Hematopoietic multipotent progenitor cell treated with erythropoietin and hydrocortisone succinate and interleukin-3 and kit ligand, for 8 days (in vitro differentiated cells): Measurements from ENCODE around the gene PDPR.
"Not testable (repeated sequence)": the region's sequence is repeated elsewhere in the genome, so short reads cannot be mapped to it uniquely, and the experiment has no call there.

ENCODE experiments used
- DNase-seq: peaks from one replicate; pipeline ENCODE4 v3.0.0-alpha.2; 2015

Gene PDPR

GRCh38 chr16:70166688-70167087 lies 52.6 kb downstream of the PDPR start:
- DNase-seq = not testable (repeated sequence)

GRCh38 chr16:70173212-70173837 lies 59.2 kb downstream of the PDPR start, which contains the start of gene CLEC18C:
CLEC18C (plus strand) TSS chr16:70173787; CDS start chr16:70174279, 492 bp downstream.
- DNase-seq = not testable (repeated sequence)

- not testable (repeated sequence) for DNase-seq
These were observed 59.8 kb downstream of the PDPR start for GRCh38 chr16:70173916-70174315.

GRCh38 chr16:70174387-70174932 lies 60.3 kb downstream of the PDPR start:
- DNase-seq = not testable (repeated sequence)

- not testable (repeated sequence) for DNase-seq
These were observed 73.9 kb downstream of the PDPR start for GRCh38 chr16:70187858-70188607.

GRCh38 chr16:70188608-70188915 lies 74.4 kb downstream of the PDPR start:
- DNase-seq = not testable (repeated sequence)

- DNase-seq = not testable (repeated sequence)
These were observed 76.4 kb downstream of the PDPR start for GRCh38 chr16:70190574-70190973.

GRCh38 chr16:70196683-70197300 lies 82.7 kb downstream of the PDPR start:
- not testable (repeated sequence) for DNase-seq

- DNase-seq = not testable (repeated sequence)
These were observed 83.5 kb downstream of the PDPR start for GRCh38 chr16:70197611-70198010.

- DNase-seq = not testable (repeated sequence)
These were observed 84.1 kb downstream of the PDPR start for GRCh38 chr16:70198230-70198629.

GRCh38 chr16:70198666-70199065 lies 84.5 kb downstream of the PDPR start:
- DNase-seq = not testable (repeated sequence)

GRCh38 chr16:70199170-70199569 lies 85.0 kb downstream of the PDPR start:
- not testable (repeated sequence) for DNase-seq

GRCh38 chr16:70200063-70200462 lies 85.9 kb downstream of the PDPR start:
- DNase-seq = not testable (repeated sequence)

GRCh38 chr16:70203508-70203907 lies 89.4 kb downstream of the PDPR start:
- not testable (repeated sequence) for DNase-seq

GRCh38 chr16:70204010-70204409 lies 89.9 kb downstream of the PDPR start:
- DNase-seq = not testable (repeated sequence)

GRCh38 chr16:70204668-70205405 lies 90.7 kb downstream of the PDPR start:
- not testable (repeated sequence) for DNase-seq

GRCh38 chr16:70206382-70206781 lies 92.2 kb downstream of the PDPR start:
- DNase-seq = not testable (repeated sequence)
